Calu3 (cell line): Measurements from ENCODE around the gene ISG20L2. TPM values are rescaled to one million over a fixed set of nuclear protein-coding genes. Genes with fewer than 3 reads are reported as not detected.

Experiments
- BruUV-seq: library from RNA; stranded (reverse); fragments of 400-500 nt; replicated peaks from 2 replicates; lab custom pipeline; 2021; lab: Mats Ljungman, UMichigan
- CTCF ChIA-PET: fragments of 300-600 bp; sonication (Branson Sonifier 250); formaldehyde crosslinking; loops from one replicate; lab custom pipeline; 2022; ENCODE audit warnings: antibody characterized with exemption; lab: Charles Lee
- DNase-seq: peaks from one replicate; pipeline ENCODE4 v3.0.0; 2022
- H3K27ac Mint-ChIP-seq: one replicate; pipeline ENCODE4 v1.8.0; 2022; ENCODE audit warnings: mixed read lengths; ENCODE audit not compliant: unreplicated experiment
- H3K27me3 Mint-ChIP-seq: one replicate; pipeline ENCODE4 v1.8.0; 2022; ENCODE audit warnings: mixed read lengths; ENCODE audit not compliant: unreplicated experiment
- H3K36me3 Mint-ChIP-seq: one replicate; pipeline ENCODE4 v1.8.0; 2022; ENCODE audit warnings: mild to moderate bottlenecking, moderate library complexity, mixed read lengths; ENCODE audit not compliant: insufficient read depth, unreplicated experiment
- H3K4me1 Mint-ChIP-seq: one replicate; pipeline ENCODE4 v1.8.0; 2022; ENCODE audit warnings: mild to moderate bottlenecking, low read depth, mixed read lengths; ENCODE audit not compliant: unreplicated experiment
- H3K4me3 Mint-ChIP-seq: one replicate; pipeline ENCODE4 v1.8.0; 2022; ENCODE audit warnings: mild to moderate bottlenecking, low read depth, moderate library complexity, mixed read lengths; ENCODE audit not compliant: unreplicated experiment
- H3K9me3 Mint-ChIP-seq: one replicate; pipeline ENCODE4 v1.8.0; 2022; ENCODE audit warnings: low read depth, mixed read lengths; ENCODE audit not compliant: unreplicated experiment
- intact Hi-C: fragments of 100-400 bp; cut with micrococcal nuclease; formaldehyde crosslinking; loops from one replicate; pipeline ENCODE4 v1.10.0; 2022; ENCODE audit not compliant: unreplicated experiment
- total RNA-seq: library from RNA; stranded (reverse); gene quantifications from 2 replicates; pipeline ENCODE4 v1.2.3, GENCODE V29; 2022
- TF ChIP-seq, protein P1 (sequence below): fragments of 200-600 bp; IDR thresholded peaks from one replicate; pipeline ENCODE4 v1.8.0; 2022; ENCODE audit warnings: antibody characterized with exemption; ENCODE audit not compliant: unreplicated experiment

ISG20L2 gene
- total RNA-seq, 1 experiment from 2014 or later, result 61.6 TPM

DNA sequence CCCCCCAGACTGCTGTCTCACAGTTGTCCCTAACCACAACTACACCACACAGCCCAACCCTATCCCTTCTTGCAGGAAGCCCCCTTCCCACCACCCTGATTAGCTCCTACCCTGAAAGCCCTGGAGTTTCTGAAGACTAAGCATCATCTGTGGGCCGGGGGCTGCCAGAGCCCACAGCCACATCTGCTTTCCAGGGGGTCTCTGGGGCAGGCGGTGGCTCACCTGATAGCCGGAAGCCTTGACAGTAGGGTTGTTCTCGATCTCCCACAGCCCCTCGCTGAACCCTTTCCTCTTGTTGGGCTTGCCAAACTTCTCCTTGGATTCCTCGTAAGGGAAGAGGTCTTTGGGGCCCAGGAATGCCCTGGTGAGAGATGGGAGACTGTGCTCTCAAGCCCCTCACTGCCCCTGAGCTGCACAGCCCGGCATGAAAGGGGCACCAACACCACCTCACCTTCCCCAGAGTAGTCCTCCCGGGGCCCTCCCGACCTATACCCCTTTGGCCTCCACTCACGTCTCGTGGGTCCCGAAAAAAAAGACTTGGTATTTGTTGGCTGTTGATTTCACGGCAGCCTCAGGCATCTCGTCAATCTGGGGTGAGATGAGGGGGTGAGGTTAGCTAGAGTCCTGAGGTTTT, 16.3 kb upstream of the ISG20L2 start:
- peak overlapping the region; percentile 85 for H3K27ac Mint-ChIP-seq
- peaks cover 71% of the 10 kb centered on the region for H3K4me1 Mint-ChIP-seq
- no peaks in the 10 kb centered on the region for H3K27me3 Mint-ChIP-seq
- no peak for DNase-seq
- BruUV-seq, result no TSS peak
- H3K36me3 Mint-ChIP-seq, result peaks cover 96% of the 10 kb centered on the region
- intact Hi-C loops, result no loop called here
- TF ChIP-seq, protein P1, sequence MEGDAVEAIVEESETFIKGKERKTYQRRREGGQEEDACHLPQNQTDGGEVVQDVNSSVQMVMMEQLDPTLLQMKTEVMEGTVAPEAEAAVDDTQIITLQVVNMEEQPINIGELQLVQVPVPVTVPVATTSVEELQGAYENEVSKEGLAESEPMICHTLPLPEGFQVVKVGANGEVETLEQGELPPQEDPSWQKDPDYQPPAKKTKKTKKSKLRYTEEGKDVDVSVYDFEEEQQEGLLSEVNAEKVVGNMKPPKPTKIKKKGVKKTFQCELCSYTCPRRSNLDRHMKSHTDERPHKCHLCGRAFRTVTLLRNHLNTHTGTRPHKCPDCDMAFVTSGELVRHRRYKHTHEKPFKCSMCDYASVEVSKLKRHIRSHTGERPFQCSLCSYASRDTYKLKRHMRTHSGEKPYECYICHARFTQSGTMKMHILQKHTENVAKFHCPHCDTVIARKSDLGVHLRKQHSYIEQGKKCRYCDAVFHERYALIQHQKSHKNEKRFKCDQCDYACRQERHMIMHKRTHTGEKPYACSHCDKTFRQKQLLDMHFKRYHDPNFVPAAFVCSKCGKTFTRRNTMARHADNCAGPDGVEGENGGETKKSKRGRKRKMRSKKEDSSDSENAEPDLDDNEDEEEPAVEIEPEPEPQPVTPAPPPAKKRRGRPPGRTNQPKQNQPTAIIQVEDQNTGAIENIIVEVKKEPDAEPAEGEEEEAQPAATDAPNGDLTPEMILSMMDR, result no peak
- H3K4me3 Mint-ChIP-seq, result peak overlapping the region; percentile 67
- no peaks in the 10 kb centered on the region for H3K9me3 Mint-ChIP-seq
- CTCF ChIA-PET, result no interaction called here

DNA sequence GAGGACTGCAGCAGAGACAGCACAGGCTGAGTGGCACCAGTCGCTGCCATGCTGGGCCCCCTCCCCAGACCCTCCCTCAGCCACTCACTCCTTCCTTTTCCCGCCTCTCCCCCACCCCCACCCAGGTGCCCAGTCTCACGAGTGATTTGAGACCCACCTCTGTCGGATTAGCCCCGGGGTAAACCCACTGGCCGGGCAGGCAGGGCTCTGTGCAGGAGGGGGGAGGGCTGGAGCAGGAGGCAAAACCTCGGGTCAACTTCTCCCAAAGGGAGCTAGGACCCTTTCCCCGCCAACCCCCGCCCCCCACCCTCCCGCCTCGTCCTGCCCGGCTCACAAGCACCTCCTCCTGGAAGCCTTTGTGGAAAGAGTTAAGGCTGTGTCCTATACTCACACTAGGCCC, 15.8 kb upstream of the ISG20L2 start:
- H3K4me1 Mint-ChIP-seq, result peaks cover 71% of the 10 kb centered on the region

DNA sequence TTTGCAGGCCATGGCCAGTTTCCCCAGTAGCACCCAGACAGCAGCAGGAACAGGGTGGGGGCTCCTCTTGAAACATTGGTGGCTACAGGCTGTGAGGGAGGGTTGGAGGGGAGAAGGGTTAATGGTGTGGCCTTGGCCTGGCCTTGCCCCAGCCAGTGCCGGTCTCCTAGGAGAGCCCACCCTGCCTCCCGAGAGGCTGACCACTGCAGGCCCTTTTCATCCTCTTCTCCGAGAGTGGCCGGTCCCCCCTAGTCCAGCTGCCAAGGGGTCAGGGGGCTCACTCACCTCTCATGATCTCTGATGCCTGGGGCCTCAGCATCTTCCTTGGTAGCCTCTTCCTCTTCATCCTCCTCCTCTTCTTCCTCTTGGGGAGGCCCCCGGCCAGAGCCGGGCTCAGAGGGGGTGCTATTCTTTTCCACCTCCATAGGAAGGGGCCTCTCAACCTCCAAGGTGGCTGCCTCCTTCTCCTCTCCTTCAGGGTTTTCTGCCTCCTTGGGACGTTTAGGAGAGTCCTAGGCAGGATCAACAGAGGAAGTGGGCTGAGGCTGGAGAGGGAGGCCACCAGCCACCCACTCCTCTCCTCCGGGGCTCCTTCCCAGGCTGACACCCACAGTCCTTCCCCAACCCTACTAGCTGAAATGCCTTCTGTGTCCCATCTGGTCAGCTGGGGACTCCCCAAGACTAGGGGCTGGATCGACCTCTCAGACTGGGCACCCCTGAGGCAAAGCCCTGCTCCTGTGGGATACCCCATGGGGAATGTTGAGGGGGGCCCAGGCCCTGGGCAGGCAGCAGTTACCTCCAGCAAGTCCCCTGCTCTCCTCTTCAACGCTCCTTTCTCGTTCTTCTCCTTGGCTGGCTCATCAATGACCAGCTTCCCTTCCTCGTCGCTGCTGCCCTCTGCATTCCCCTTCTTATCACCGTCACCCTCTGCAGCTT, 15.1 kb upstream of the ISG20L2 start:
- Mint-ChIP-seq H3K36me3 (peaks cover 87% of the 10 kb centered on the region), H3K4me1 (peaks cover 72% of the 10 kb centered on the region), H3K9me3 (no peaks in the 10 kb centered on the region), H3K27ac (peak overlapping the region; percentile 88), H3K27me3 (no peaks in the 10 kb centered on the region), H3K4me3 (no peak overlapping the region)
- intact Hi-C loops, result no loop called here
- BruUV-seq, result no TSS peak
- TF ChIP-seq, protein P1, result no peak
- CTCF ChIA-PET, result no interaction called here
- no peak for DNase-seq

More for the DNA sequence above, 15.8 kb upstream of the ISG20L2 start:
- intact Hi-C loops, result no loop called here
- no peaks in the 10 kb centered on the region for H3K9me3 Mint-ChIP-seq
- no peak for DNase-seq
- H3K4me3 Mint-ChIP-seq, result no peak overlapping the region
- peaks cover 90% of the 10 kb centered on the region for H3K36me3 Mint-ChIP-seq
- H3K27me3 Mint-ChIP-seq, result no peaks in the 10 kb centered on the region
- peak overlapping the region; percentile 88 for H3K27ac Mint-ChIP-seq
- CTCF ChIA-PET, result no interaction called here
- no TSS peak for BruUV-seq
- TF ChIP-seq, protein P1, result no peak

DNA sequence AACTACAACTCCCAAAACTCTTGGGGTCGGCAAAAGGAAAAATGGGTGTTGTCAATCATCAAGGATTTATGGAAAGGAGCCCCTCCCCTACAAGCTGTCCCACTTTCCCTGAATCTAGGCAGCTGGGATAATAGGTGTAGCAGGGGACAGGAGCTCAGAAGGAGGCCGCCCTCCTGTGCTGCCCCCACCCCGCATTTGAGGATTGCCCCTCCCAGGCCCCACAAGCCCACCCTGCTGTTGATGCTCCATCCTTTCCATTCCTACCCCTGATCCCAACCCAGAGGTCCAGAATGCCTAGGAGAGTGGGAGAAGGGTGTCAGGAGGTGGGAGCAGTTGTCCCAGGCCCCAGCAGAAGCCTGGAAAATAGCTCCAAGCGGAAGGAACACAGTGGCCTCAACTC, 14.2 kb upstream of the ISG20L2 start:
- Mint-ChIP-seq H3K9me3 (no peaks in the 10 kb centered on the region), H3K27ac (peak overlapping the region; percentile 88), H3K36me3 (peaks cover 87% of the 10 kb centered on the region), H3K4me3 (no peak overlapping the region), H3K27me3 (no peaks in the 10 kb centered on the region), H3K4me1 (peaks cover 65% of the 10 kb centered on the region)
- intact Hi-C loops, result no loop called here
- TF ChIP-seq, protein P1, result no peak
- no TSS peak for BruUV-seq
- DNase-seq, result no peak
- CTCF ChIA-PET, result no interaction called here
